Lower leg skin (tissue), 3 donors: ENCODE results near the gene PTPRN2.

Source experiments
- POLR2A ChIP-seq, 2 donors: fragments of 450-650 bp; IDR thresholded peaks; one replicate each; pipeline ENCODE4 v1.6.1; 2016 to 2017; ENCODE audit warnings: antibody characterized with exemption in 2 of 2, mild to moderate bottlenecking in 1 of 2, moderate library complexity in 1 of 2
- TF ChIP-seq, protein P1 (sequence below), 3 donors: fragments of 450-650 bp; IDR thresholded peaks; one replicate each; pipeline ENCODE4 v1.5.1; 2016; ENCODE audit warnings: antibody characterized with exemption in 3 of 3, mild to moderate bottlenecking in 3 of 3, moderate library complexity in 2 of 3

DNA sequence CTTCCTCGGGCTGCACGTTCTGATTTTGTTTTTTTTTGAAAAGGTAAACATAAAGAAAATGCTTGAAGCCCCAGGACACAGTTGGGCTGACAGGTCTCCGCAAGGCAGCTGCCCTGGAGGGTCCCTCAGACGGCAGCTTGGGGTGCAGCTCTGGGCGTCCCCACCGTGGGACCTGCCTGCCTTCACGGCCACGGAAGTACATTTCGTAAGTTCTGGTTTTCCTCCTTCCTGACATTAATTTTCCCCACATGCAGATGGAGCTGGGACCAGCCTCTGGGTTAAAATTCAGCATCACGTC is 759.8 kb downstream of the PTPRN2 start:
- TF ChIP-seq, protein P1, sequence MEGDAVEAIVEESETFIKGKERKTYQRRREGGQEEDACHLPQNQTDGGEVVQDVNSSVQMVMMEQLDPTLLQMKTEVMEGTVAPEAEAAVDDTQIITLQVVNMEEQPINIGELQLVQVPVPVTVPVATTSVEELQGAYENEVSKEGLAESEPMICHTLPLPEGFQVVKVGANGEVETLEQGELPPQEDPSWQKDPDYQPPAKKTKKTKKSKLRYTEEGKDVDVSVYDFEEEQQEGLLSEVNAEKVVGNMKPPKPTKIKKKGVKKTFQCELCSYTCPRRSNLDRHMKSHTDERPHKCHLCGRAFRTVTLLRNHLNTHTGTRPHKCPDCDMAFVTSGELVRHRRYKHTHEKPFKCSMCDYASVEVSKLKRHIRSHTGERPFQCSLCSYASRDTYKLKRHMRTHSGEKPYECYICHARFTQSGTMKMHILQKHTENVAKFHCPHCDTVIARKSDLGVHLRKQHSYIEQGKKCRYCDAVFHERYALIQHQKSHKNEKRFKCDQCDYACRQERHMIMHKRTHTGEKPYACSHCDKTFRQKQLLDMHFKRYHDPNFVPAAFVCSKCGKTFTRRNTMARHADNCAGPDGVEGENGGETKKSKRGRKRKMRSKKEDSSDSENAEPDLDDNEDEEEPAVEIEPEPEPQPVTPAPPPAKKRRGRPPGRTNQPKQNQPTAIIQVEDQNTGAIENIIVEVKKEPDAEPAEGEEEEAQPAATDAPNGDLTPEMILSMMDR (IDR thresholded peaks at IDR 0.05), result no peak
- no peak for TF ChIP-seq POLR2A (IDR thresholded peaks at IDR 0.05)
